ENCODE results near the gene CTTNBP2.

Gene CTTNBP2

DNA sequence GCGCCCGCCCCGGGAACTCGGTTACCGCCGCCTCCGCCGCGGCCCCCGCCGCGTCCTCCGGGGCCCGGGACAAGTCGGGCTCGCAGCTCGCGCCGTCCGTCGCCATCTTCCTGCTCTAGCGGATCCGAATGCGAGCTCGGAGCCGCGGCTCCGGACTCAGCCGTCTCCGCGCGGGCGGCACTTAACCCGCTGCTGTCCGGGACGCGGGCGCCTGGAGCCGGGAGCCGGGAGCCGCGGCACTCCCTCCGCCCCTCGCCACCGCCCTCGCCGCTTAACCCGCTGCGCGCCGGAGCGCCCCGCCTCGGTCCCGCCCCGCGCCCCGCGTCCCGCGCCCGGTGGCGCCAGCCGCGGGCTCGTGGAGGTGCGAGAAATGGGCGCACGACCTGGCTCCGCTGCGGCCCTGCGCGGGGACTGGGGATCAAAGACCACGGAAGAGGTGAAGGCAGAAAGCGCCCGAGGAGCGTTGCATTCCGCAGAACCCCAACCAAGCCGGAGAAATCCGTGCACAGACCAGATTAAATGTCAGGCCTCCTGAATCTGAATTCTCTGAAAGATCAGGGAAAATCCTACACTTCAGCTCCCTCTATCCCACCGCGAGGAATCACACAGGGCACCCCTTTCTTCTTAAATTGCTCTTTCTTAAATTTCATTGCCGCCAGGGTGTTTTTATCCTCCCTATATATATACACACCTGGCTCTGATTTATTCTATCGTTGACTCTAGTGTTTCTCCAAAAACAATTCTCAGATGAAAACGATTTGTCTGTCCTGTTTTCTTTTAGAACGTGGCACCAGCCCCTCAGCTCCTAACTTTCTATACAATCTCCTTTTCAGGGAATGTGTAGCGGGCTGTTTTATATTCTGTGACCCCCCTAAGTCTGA is at the start of gene CTTNBP2:
Gene CTTNBP2, minus strand, starts transcription at position 132 of the 881 bp plus-strand sequence. Its CDS starts 26 bp downstream, at position 106.
- DNase-seq: no peak

GRCh38 chr7:117916309-117916708 is 43.1 kb upstream of the CTTNBP2 start:
- no peak for DNase-seq

- DNase-seq: no peak
Measured at GRCh38 chr7:117912421-117912820, 39.2 kb upstream of the CTTNBP2 start.

GRCh38 chr7:117908031-117908795 is 35.0 kb upstream of the CTTNBP2 start:
- DNase-seq: no peak

DNA sequence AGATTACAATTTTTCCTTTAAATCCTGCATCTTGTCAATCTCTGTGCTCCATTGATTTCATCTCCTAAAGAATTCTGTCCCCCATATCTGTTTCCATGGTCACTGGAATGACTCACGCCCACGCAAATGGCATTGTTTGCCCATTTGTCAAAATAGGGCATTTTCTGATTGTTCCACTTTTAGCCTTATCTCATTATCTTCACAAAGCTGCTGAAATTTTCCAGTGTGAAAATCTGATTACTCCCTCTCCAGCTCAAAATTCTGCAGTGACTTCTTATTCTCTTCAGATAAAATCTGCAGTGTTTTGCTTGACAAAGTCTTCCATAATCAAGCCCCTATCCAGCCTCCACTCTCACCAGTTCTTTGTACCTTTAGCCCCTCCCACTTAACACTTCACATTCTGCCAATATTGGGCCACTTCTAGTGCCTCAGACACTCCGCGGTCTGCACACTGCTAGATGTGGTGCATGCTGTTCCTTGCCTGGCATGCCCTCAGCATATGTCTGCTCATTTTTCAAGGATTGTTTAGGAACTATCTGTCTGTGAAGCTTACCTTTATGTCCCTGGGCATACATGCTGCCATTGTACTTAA is 33.9 kb upstream of the CTTNBP2 start:
- no peak for DNase-seq

DNA sequence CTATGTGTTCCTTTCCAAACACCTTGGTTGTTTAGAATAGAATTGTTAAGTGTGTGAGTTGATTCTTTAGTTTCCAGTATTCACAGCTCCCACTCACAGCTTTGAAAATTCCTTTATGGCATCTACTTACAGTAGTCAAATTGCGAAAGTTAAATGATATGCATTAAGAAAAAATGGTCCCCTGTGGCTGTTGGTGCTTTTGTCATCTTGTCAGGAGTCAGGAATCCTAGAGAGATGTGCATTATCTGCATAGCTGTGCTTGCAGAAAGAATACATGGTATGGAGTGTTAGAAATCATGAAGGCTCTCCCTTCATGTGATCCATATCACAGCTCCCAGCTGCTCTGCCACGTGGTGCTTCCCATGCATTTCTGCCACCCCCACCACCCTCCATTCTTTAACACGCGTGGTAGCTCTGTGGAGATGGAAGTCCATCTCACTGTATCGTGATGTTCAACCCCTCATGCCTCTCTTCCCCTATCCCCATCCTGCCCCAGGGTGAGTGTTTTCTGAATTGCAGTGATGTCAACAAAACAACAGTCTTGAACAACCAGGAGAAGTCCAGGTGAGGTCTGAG is 29.2 kb upstream of the CTTNBP2 start:
- no peak for DNase-seq

DNA sequence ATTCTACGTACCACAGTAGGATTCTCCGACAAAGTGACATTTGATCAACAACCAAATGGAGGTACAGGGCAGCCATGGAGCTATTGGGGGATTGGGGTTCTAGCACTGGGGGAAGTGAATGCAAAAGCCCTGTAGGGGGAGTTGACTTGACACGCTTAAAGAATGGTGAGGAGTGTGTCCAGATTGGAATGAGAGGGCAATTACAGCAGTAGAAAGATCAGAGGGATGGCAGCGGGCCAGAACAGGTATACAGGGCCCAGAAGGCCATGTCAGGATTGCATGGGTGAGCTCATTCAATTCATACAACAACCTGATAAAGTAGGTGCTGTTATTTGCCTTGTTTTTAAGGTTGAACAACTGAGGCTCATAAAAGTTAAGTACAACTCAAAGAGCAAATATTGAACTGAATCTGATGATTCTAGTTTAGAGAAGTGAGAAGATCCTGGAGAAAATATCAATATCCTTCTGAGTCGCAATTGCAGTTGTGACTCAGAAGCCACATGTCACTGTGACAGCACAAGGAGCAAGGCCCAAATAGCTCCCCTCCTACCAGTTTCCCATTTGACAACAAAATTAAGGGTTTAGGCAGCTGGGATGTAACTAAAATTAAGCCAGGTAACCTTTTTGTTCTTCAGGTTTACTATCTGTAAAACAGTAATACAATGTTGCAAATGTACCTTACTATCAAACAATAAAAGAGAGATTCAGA is 28.0 kb upstream of the CTTNBP2 start:
- DNase-seq: no peak

DNA sequence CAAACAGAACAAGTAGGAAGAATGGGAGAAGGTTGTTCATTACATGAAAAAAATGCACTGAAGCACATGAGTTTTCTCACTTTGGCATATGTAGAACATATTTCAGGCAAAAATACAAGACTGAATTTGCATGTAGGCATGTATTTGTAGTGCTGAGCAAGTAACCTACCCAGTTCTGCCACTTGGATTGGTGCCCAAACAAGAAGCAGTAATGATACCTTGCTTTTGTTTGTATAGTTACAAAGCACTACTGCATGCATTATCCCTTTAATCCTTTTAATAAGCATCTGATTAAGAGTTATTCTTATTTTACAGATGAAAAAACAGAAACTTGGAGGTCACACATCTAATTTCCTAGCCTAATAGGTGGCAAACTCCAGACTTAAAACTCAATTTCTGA is 23.1 kb upstream of the CTTNBP2 start:
- DNase-seq: no peak

- DNase-seq: no peak
Measured at GRCh38 chr7:117895276-117895675, 22.0 kb upstream of the CTTNBP2 start.

- DNase-seq: no peak
Measured at GRCh38 chr7:117894037-117894436, 20.8 kb upstream of the CTTNBP2 start.

GRCh38 chr7:117892821-117893220 is 19.6 kb upstream of the CTTNBP2 start:
- DNase-seq: no peak

- no peak for DNase-seq
Measured at GRCh38 chr7:117889611-117890010, 16.4 kb upstream of the CTTNBP2 start.

DNA sequence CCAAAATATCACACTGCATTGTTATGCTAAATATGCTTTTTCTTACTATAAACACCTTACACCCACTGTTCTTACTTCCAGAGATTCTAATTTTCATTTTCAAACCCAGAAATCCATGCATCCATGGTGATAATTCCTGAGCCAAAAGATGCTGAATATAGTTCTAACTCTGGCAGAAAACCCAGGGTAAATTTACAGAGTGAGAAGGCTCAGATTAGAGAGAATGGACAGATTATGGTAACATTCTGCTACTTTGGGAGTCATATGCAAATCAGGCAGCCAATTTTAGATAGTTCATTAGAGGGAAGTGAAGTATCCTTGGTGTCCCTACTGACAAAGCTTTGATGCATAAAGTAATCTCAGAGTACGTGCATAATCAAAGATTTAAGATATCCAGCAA is 15.4 kb upstream of the CTTNBP2 start:
- no peak for DNase-seq

DNA sequence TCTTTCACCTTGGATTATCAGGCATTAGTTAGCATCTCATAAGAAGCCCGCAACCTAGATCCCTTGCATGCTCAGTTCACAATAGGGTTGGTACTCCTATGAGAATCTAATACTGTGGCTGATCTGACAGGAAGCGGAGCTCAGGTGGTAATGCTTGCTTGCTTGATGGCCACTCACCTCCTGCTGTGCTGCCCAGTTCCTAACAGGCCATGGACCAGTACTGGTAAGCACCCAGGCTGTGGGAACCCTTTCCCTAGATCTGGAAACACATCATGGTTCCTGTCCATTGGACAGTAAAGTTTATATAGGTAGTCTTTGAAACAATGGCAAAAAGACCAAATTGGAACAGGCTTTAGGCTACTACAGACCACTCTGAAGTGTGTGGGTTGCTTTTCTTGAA is 9.4 kb upstream of the CTTNBP2 start:
- DNase-seq: no peak

GRCh38 chr7:117876761-117877160 is 3.5 kb upstream of the CTTNBP2 start:
- no peak for DNase-seq

DNA sequence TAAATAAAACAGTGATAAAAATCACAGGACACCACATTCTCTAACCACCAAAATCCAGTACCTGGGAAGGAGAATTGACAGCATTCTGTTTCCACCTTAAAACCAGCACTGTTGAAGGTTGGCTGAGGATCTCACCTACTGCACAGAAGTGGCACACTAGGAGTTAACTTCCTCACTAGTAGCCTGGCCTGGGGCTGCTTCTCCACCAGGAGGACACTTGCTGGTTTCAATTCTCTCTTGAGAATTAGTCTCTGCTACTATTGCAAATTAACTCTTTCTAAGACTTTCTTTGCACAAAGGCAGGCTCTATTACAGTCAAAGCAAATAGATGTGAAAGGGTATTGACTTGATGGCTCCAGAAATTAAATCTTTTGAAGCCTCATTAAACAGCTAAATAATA is 2.3 kb upstream of the CTTNBP2 start:
- no peak for DNase-seq

DNA sequence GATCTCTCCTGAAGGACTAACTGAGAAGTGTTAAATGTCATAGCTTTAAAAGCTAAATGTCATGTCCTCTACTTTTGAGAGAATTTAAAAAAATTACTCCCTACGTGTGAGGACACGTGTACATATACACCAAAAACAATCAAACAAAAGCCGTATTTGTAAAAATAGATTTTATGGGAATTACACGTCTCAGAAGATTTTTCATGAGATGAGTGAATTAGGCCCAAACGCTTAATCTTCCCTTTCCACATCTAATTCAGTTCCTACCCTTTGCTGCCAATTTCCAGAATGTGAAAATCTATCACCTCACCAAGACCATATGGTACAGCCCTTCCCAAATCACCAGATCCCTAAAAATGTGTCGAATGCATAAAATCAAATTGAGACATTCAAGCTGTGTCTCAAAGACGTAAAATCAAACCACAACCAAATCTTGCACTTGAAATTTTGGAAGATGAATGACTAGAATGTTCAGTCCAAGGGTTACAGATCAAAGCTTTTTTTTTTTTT is 1.0 kb upstream of the CTTNBP2 start:
- DNase-seq: no peak

- no peak for DNase-seq
Measured at GRCh38 chr7:117872561-117873309, 506 bp downstream of the CTTNBP2 start.

- DNase-seq: no peak
Measured at GRCh38 chr7:117871778-117872538, 1.3 kb downstream of the CTTNBP2 start.

GRCh38 chr7:117871401-117871777 is 1.9 kb downstream of the CTTNBP2 start:
- DNase-seq: no peak
